NCI-H1048 (cell line): ENCODE results near the gene FAM185A.
"Not testable (repeated sequence)": the region's sequence is repeated elsewhere in the genome, so short reads cannot be mapped to it uniquely, and the experiment has no call there.

ENCODE experiments used
- DNase-seq: peaks from one replicate; lab custom pipeline; 2025; lab: John Stamatoyannopoulos, UW

Gene FAM185A

GRCh38 chr7:102778663-102779062 is 29.9 kb downstream of the FAM185A start:
- not testable (repeated sequence) for DNase-seq

GRCh38 chr7:102780926-102781325 is 32.1 kb downstream of the FAM185A start:
- not testable (repeated sequence) for DNase-seq

GRCh38 chr7:102788770-102789169 is 40.0 kb downstream of the FAM185A start:
- DNase-seq = not testable (repeated sequence)

- DNase-seq = not testable (repeated sequence)
Observed at GRCh38 chr7:102790364-102791100, 41.7 kb downstream of the FAM185A start.

- not testable (repeated sequence) for DNase-seq
Observed at GRCh38 chr7:102791367-102791766, 42.6 kb downstream of the FAM185A start.

- not testable (repeated sequence) for DNase-seq
Observed at GRCh38 chr7:102791831-102792230, 43.0 kb downstream of the FAM185A start.

GRCh38 chr7:102794567-102794966 is 45.8 kb downstream of the FAM185A start:
- DNase-seq = not testable (repeated sequence)

GRCh38 chr7:102795987-102796595 is 47.3 kb downstream of the FAM185A start:
- not testable (repeated sequence) for DNase-seq

GRCh38 chr7:102806613-102807012 is 57.8 kb downstream of the FAM185A start:
- DNase-seq = no peak

- DNase-seq = no peak
Observed at GRCh38 chr7:102810916-102811315, 62.1 kb downstream of the FAM185A start.

GRCh38 chr7:102811942-102812678 is 63.3 kb downstream of the FAM185A start:
- DNase-seq = no peak

- DNase-seq = no peak
Observed at GRCh38 chr7:102813191-102814024, 64.6 kb downstream of the FAM185A start.

GRCh38 chr7:102814025-102814471 is 65.2 kb downstream of the FAM185A start:
- DNase-seq = no peak

- DNase-seq = no peak
Observed at GRCh38 chr7:102817616-102818573, 69.1 kb downstream of the FAM185A start.

GRCh38 chr7:102819151-102819550 is 70.4 kb downstream of the FAM185A start:
- no peak for DNase-seq

- no peak for DNase-seq
Observed at GRCh38 chr7:102821994-102822747, 73.4 kb downstream of the FAM185A start.

GRCh38 chr7:102823390-102824119 is 74.8 kb downstream of the FAM185A start:
- no peak for DNase-seq

- DNase-seq = no peak
Observed at GRCh38 chr7:102828286-102828685, 79.5 kb downstream of the FAM185A start.

- DNase-seq = no peak
Observed at GRCh38 chr7:102829075-102829474, 80.3 kb downstream of the FAM185A start.
